GM19438 (cell line): Measurements from ENCODE around the gene MAPKAP1.

Source experiments
- ATAC-seq: cut with Tn5 transposase; IDR thresholded peaks from one replicate; pipeline ENCODE4 v1.9.1; 2021; ENCODE audit warnings: low read depth; ENCODE audit not compliant: unreplicated experiment

MAPKAP1 gene

DNA sequence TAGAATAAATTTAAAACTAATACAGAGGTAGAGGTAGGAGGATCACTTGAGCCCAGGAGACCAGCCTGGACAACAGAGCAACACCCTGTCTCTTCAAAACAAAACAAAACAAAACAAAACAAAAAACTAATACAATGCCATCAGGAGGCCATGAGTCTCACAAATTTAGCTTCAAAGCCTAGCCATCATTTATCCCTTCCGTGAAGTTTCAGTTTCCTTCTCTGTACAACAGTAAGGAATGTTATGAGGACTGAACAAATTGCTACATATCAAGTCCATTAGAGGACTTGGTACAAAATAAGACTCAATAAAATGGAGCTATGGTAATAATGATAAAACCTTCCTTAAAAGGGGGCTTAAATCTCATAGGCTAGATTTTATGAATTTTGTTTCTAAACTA lies 60.8 kb downstream of the MAPKAP1 start:
- ATAC-seq, result no peak

DNA sequence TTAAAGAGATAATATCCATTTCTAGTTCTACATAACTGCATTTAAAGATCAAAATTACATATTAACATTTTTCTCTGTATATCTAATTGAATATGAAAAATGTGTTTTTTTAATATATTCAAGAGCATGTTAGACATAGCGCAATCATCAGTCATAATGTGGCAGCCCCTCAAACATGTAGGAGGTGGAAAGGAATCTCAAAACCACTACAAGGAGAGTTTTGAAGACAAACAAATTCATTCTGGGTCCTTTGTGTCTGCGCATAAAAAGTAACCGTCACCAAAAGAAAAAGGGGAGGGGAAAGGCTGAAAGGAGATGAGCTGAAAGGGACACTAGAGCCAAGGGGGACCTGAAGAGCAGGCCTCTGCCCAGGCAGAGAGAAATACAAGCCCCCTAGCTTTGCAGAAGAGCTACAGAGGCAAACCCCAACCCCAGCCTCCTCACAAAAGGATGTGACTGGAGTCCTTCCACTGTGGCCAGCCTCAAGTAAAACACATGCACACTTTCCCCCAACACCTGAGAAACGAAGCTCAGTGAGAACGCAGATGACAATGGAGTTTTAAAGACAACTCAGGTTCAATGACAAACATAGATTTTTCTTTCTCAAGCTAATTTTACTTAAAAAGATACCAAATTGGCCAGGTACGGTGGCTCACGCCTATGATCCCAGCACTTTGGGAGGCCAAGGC lies 62.0 kb downstream of the MAPKAP1 start:
- no peak for ATAC-seq

DNA sequence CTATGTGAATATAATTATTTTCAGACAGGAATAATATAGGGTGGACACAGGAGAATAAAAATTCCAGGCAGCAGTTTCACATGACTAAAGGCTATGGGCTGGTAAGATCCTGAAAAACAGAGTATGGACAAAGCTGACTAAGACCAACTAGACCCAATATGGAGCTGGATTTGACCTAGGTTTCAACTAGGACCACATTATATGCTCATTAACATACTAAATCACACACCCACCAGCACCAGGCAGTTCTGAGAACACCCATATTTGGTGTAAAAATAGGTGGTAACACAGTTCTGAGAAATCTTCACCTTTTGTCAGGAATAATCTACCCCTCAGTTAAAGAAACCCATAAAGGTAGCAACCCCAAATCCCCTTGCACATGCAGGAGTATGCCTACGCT lies 64.7 kb downstream of the MAPKAP1 start:
- ATAC-seq, result no peak

DNA sequence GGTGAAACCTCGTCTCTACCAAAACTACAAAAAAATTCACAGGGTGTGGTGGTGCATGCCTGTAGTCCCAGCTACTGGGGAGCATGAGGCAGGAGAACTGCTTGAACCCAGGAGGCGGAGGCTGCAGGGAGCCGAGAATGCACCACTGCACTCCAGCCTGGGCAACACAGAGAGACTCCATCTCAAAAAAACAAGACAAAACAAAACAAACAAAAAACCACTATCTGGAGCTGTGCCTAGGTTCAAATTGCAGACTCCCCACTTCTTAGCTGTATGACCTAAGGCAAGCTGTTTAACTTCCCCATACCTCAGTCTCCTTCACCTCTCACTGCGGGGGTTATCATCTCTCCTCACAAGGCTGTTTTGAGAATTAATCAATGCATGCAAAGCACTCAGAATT lies 68.0 kb downstream of the MAPKAP1 start:
- no peak for ATAC-seq

DNA sequence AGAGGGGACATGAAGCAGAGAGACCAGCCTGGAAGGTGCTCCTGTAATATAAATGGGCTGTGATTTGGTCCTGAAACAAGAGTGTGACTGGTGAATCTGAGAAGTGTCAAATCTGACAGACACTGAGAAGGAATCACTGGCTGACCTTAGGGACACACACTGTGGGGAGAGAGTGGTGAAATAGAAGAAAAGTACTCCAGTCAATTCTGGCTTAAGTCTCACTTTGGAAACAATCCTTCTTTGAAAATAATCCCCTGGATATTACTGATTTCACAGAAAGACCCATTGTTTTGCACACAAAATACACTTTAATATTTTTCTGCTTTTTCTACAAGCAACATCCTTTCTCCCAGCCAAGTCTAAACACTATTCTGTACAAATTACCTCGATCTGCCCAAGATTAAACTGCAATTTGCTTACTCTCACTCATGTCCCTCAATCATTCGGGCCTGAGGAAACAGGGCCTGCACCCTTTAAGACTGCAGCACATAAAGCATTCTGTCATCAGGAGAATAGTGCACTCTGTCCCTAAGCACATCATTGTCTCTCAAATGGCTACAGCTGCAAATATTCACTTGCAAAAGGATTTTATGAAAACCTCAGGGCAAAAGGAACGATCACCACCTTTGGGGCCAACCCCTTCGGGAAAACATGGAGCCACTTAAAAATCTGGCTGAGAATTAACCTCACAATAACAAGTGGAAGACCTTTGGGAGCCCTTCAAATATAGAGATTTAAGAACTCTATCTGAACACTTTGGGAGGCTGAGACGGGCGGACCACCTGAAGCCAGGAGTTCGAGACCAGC lies 68.6 kb downstream of the MAPKAP1 start:
- no peak for ATAC-seq

DNA sequence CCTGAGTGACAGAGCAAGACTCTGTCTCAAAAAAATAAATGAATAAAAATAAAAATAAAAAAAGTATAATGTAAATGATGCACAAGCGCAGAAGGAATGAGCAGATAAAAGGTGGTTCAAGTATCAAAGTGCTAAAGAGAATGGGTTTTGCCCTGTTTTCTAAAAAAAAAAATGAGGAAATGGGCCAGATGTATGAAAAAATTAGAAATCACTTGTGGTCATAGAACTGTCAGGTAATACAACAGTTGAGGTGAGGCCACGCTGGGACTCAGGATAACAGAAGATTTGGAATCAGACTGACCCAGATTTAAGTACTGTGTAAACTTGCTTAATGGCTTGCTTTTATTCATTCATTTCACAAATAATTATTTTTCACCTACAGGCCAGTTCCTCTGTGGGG lies 69.8 kb downstream of the MAPKAP1 start:
- ATAC-seq, result no peak

DNA sequence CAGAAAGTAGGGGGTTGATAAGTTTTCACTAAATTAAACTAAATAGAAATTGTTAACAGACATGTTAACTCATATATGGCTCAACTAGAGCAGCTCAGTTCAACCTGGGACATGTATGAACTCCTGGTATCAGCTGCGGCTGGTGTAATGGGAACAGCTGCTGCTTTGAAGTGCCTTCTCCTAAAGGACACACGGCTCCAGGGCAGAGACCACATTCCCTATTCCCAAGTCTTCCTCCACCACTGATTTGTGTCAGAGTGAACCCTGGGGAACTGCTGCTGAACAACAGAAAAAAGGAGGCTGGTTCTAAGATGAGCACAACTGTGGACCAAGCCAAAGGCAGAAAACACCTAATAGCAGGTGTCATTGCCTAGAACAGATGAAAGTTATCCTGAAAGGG lies 71.1 kb downstream of the MAPKAP1 start:
- ATAC-seq, result no peak

DNA sequence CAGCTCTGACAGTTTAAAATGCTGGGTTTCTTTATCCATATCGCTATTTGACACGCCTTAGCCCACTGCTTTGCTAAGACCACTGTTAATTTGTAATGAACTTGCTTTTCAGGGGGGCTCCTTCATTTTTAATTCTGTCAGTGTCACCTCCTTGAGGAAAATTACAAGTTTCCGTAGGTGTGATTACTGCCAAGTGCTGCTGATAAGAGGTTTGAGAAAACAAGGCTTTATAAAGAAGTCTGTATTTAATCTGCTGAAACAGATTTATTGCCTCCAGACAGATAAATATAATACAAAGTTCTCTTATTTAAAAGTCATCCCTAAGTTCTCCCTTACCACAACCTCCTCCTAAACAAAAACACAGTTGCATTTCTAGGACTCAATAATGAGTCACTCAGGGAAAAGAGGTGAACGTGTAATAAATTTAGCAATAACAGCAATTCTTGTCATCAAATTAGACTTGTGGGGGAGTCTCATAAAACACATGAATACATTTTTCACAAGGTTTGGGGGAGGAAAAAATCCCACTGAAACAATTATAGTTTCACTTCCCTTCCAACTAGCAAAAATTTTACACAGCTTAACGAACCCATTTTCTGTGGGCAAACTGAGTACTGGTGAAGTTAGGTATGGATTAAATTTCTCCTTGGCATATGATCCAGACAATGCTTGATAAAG lies 72.8 kb downstream of the MAPKAP1 start:
- no peak for ATAC-seq

DNA sequence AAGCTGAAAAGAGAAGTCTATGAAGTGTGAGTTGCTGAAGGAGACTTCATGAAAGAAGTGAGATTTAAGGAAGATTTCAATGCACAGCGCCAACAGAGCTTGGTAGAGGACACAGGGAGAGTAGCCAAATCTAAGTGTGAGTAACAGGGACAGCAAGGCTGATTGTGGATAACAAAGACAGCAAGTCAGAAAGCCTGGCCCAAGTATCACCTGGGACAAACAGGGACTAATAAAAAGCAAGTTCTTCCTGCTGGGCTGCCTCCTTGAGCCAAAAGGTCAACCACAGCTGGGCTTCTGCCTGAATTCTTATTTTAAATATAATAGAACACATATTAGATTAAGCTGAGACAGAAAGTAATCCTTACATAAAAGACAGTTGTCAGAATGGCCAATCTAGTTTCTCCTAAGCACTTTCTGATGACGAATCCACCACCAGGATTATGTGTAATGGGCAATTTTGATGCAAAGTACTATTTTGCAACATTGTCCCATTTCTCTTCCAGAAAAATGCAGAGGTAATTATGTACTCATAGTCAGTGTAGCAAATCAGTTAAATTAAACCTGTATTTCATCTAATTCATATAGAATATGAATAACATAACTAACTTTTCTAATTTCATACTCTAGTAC lies 73.8 kb downstream of the MAPKAP1 start:
- ATAC-seq, result no peak

DNA sequence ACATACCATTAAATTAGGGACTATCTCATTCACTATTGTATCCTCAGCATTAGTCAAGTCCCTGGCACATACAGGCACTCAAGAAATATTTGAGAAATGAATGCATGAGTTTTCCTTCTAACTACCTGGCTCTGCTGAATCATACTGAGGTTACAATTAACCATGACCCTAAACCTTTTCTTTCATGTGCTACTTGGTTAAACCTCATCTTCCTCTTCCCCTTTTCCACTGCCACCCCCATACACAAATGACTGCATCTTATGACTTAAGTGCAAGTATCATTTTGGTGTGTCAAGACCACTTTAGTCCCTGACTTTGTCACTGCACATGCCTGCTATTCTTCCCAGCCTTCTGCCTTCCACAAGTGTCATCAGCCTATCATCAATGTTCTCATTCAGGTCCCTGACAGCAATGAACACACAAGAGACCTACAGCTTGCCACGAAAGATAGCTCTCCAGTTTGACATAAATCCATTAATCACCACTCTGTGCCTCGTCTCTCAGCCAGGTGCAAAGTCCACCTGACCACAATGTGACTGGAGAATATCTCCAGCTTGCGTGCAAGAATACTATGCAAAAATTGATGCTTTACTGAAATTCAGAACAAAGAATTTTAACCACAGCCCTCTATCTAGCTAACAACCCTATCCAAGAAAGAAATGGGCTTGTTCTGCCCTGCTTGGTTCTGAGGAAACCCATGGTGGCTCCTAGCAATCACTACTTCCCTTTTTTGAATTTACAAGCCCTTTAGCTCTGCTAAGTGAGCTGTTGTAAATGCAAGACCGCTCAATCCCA lies 74.5 kb downstream of the MAPKAP1 start:
- peak; percentile 58 for ATAC-seq

DNA sequence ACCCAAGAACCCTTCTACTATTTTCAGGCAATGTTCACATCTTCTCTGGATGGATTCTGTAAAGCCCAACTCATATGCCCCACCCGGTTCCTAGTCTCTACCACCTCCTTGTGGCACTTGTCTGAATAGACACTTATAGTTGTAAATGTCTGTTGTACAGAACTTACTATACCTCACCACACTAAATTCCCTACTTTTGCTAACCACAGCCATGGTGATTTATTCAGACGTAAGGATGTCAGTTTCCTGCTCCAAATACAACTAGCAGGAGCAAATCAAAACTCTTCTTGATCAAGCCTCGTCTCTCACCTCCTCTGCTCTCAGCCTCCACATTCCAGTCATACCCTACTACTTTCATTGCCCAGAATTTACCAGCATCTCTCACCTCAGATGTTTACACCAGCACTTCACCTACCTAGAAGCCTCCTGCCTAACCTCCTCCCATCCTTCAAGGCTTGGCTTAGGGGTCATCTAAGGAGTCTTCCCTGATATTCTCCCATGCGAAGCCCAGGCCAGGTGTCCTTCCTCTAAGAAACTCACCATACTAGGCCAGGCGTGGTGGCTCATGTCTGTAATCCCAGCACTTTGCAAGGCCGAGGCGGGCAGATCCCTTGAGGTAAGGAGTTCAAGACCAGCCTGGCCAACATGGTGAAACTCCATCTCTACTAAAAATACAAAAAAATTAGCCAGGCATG lies 75.5 kb downstream of the MAPKAP1 start:
- no peak for ATAC-seq

DNA sequence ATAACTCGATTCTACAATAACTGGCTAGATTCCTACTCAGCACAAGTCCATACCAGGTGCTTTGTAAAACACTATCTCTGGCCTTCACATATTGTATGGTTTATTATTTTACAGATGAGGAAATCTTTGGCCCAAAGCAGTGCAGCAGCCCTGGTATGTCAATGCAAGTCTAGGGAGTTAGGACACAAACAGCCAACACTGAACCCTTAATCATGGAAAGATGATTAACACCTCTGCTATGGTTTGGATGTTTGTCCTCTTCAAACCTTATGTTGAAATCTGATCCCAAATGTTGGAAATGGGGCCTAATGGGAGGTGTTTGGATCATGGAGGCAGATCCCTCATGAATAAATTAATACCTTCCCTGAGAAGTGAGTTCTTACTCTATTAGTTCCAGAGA lies 76.6 kb downstream of the MAPKAP1 start:
- ATAC-seq, result no peak

DNA sequence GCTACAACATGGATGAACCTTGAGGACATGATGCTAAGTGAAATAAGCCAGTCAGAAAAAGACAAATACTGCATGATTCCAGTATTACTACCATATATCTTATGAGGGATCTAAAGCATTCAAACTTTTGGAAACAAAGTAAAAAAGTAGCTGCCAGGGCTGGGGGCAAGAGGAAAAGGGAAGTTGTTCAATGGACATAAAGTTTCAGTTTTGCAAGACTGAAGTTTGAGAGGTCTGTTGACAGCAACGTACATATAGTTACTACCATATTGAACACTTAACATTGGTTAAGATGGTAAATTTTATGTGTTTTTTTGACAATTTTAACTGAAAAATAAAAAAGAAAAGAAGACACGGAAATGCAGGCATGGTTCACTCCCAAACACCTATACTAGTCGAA lies 77.6 kb downstream of the MAPKAP1 start:
- ATAC-seq, result no peak

DNA sequence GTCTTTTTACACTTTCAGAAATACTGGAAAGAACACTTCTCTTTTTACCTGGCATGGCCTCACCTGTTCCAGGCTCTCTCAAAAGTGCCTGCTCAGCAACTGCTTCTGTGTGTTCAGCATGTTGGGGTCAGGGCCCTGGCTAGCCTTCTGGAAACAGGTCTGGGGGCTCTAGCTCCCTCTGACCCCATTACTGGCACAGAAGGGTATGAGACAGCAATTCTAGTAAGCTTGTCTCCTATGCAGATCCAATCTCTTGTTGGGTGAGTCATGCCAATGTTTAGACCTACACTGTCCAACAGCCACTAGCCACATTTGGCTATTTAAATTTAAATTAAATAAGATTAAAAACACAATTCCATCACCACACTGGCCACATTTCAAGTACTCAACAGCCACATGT lies 80.8 kb downstream of the MAPKAP1 start:
- no peak for ATAC-seq

DNA sequence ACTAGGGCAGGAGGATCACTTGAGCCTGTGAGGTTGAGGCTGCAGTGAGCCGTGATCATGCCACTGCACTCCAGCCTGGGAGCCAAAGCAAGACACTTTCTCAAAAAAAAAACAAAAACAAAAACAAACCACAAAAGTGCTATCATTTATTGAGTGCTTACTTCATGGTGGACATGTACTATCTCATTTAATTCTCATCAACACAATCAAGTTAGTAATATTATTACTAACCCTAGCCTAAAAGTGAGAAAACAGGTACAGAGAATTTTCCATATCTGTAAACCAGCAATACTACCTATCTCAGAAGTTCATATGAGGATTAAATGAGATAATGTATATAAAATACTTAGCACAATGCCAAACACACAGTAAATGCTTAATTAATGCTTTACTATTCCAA lies 85.8 kb downstream of the MAPKAP1 start:
- ATAC-seq, result no peak

DNA sequence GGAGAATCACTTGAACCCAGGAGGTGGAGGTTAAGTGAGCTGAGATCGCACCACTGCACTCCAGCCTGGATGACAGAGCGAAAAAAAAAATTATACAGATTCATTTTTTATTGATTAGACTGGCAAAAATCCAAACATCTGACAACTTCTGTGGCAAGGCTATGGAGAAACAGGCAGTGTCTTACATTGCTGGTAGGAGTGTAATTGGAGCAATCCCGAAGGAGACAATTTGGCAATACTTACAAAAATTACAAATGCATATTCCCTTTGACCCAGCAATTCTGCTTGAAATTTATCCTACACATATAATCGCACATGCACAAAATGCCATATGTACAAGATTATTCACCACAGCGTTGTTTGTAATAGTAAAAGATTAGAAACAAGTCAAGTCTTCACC lies 86.8 kb downstream of the MAPKAP1 start:
- ATAC-seq, result no peak

DNA sequence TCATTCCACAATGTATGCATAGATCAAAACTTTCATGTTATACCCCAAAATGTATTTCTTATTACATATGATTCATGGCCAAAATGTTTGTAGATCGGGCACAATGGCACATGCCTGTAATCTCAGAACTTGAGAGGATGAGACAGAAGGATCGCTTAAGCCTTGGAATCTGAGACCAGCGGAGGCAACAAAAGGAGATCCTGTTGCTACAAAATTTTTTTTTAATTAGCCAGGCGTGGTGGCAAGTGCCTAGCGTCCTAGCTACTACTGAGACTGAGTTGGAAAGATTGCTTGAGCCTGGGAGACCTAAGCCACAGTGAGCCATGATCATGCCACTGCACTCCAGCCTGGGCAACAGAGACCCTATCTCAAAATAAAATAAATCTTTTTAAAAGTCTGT lies 89.9 kb downstream of the MAPKAP1 start:
- no peak for ATAC-seq

DNA sequence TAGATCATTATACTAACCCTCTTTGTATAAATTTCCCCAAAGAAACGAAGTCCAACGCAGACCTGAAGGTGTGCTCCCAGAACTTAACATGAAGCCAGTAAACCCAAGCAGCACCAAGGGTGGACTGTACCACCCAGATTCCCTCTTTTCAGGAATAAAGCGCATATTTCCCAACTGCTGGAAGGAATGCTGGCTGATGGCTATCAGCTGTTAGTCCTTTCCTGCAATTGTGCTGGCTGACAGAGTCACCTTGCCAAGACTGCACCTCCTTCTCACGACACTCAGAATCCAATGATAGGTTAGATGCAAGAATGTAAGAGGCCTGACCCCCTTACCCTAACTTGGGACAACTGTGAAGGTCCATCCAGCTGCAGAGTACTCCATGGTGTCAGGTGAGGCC lies 93.9 kb downstream of the MAPKAP1 start:
- ATAC-seq, result no peak

DNA sequence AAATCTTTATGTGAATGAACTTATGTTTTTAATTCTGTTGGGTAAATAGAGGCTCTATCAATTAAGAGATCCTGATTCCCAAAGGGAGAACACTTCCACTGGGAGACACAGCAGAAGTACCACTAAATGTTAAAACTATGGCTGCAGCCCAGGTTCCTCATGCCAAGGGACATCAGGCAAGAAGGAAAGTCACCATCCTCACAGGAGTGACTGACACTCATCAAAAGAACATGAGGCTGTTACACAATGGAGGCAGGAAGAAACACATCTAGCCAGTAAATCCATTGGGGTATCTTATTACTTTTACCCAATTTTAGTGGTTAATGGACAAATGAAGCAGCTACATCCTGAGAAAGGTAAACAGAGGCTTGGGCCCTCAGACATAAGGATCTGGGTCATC lies 94.4 kb downstream of the MAPKAP1 start:
- ATAC-seq, result no peak
